Measurements from ENCODE around the gene PLXNA2.

The PLXNA2 gene

GRCh38 chr1:208176649-208177048 is 67.5 kb downstream of the PLXNA2 start:
- Histone ChIP-seq H3K9ac (ENCODE audit: low read length in 5 of 5) (no peak overlapping the region), H3K27ac (ENCODE audit: low read depth, low read length) (no peak overlapping the region), H3K4me1 (ENCODE audit: control insufficient read depth in 5 of 5, insufficient read depth in 5 of 5, low read length in 5 of 5) (peaks cover 13 to 70% (median 64%) of the 10 kb centered on the region in 5 donors)

GRCh38 chr1:208175508-208175895 is 68.7 kb downstream of the PLXNA2 start:
- Histone ChIP-seq H3K9ac (ENCODE audit: low read length in 5 of 5) (no peak overlapping the region), H3K4me1 (ENCODE audit: control insufficient read depth in 5 of 5, insufficient read depth in 5 of 5, low read length in 5 of 5) (peaks cover 7 to 58% (median 52%) of the 10 kb centered on the region in 5 donors), H3K4me3 (ENCODE audit: low read depth in 1 of 5, low read length in 5 of 5) (no peak overlapping the region), H3K9me3 (ENCODE audit: control insufficient read depth in 5 of 5, low read length in 5 of 5) (no peaks in the 10 kb centered on the region), H3K27me3 (ENCODE audit: control insufficient read depth in 5 of 5, insufficient read depth in 4 of 5, low read length in 5 of 5) (no peaks in the 10 kb centered on the region), H3K27ac (ENCODE audit: low read depth, low read length) (no peak overlapping the region), H3K36me3 (ENCODE audit: control insufficient read depth in 5 of 5, insufficient read depth in 5 of 5, low read length in 5 of 5) (peaks cover 0 to 3% (median 0%) of the 10 kb centered on the region in 5 donors)

More at GRCh38 chr1:208176649-208177048, 67.5 kb downstream of the PLXNA2 start:
- H3K9me3 ChIP-seq (ENCODE audit: control insufficient read depth in 5 of 5, low read length in 5 of 5), result no peaks in the 10 kb centered on the region
- peaks cover 0 to 3% (median 0%) of the 10 kb centered on the region in 5 donors for H3K36me3 ChIP-seq (ENCODE audit: control insufficient read depth in 5 of 5, insufficient read depth in 5 of 5, low read length in 5 of 5)
- H3K4me3 ChIP-seq (ENCODE audit: low read depth in 1 of 5, low read length in 5 of 5), result no peak overlapping the region
- no peaks in the 10 kb centered on the region for H3K27me3 ChIP-seq (ENCODE audit: control insufficient read depth in 5 of 5, insufficient read depth in 4 of 5, low read length in 5 of 5)

GRCh38 chr1:208174731-208175507 is 69.3 kb downstream of the PLXNA2 start:
- Histone ChIP-seq H3K9me3 (ENCODE audit: control insufficient read depth in 5 of 5, low read length in 5 of 5) (no peaks in the 10 kb centered on the region), H3K4me3 (ENCODE audit: low read depth in 1 of 5, low read length in 5 of 5) (no peak overlapping the region), H3K9ac (ENCODE audit: low read length in 5 of 5) (no peak overlapping the region), H3K27me3 (ENCODE audit: control insufficient read depth in 5 of 5, insufficient read depth in 4 of 5, low read length in 5 of 5) (no peaks in the 10 kb centered on the region), H3K27ac (ENCODE audit: low read depth, low read length) (no peak overlapping the region), H3K4me1 (ENCODE audit: control insufficient read depth in 5 of 5, insufficient read depth in 5 of 5, low read length in 5 of 5) (peaks cover 3 to 57% (median 50%) of the 10 kb centered on the region in 5 donors), H3K36me3 (ENCODE audit: control insufficient read depth in 5 of 5, insufficient read depth in 5 of 5, low read length in 5 of 5) (peaks cover 0 to 3% (median 0%) of the 10 kb centered on the region in 5 donors)

GRCh38 chr1:208174200-208174599 is 70.0 kb downstream of the PLXNA2 start:
- H3K9ac ChIP-seq (ENCODE audit: low read length in 5 of 5), result no peak overlapping the region
- no peaks in the 10 kb centered on the region for H3K9me3 ChIP-seq (ENCODE audit: control insufficient read depth in 5 of 5, low read length in 5 of 5)
- no peak overlapping the region for H3K27ac ChIP-seq (ENCODE audit: low read depth, low read length)
- no peaks in the 10 kb centered on the region for H3K27me3 ChIP-seq (ENCODE audit: control insufficient read depth in 5 of 5, insufficient read depth in 4 of 5, low read length in 5 of 5)
- peaks cover 0 to 3% (median 0%) of the 10 kb centered on the region in 5 donors for H3K36me3 ChIP-seq (ENCODE audit: control insufficient read depth in 5 of 5, insufficient read depth in 5 of 5, low read length in 5 of 5)
- peaks cover 3 to 50% (median 43%) of the 10 kb centered on the region in 5 donors for H3K4me1 ChIP-seq (ENCODE audit: control insufficient read depth in 5 of 5, insufficient read depth in 5 of 5, low read length in 5 of 5)
- no peak overlapping the region for H3K4me3 ChIP-seq (ENCODE audit: low read depth in 1 of 5, low read length in 5 of 5)

- no peak overlapping the region for H3K4me3 ChIP-seq (ENCODE audit: low read depth in 1 of 5, low read length in 5 of 5)
- peaks cover 3 to 45% (median 38%) of the 10 kb centered on the region in 5 donors for H3K4me1 ChIP-seq (ENCODE audit: control insufficient read depth in 5 of 5, insufficient read depth in 5 of 5, low read length in 5 of 5)
- no peaks in the 10 kb centered on the region for H3K27me3 ChIP-seq (ENCODE audit: control insufficient read depth in 5 of 5, insufficient read depth in 4 of 5, low read length in 5 of 5)
- no peak overlapping the region for H3K27ac ChIP-seq (ENCODE audit: low read depth, low read length)
- H3K9ac ChIP-seq (ENCODE audit: low read length in 5 of 5), result no peak overlapping the region
- no peaks in the 10 kb centered on the region for H3K9me3 ChIP-seq (ENCODE audit: control insufficient read depth in 5 of 5, low read length in 5 of 5)
- H3K36me3 ChIP-seq (ENCODE audit: control insufficient read depth in 5 of 5, insufficient read depth in 5 of 5, low read length in 5 of 5), result peaks cover 0 to 3% (median 0%) of the 10 kb centered on the region in 5 donors
Observed at GRCh38 chr1:208173749-208174148, 70.4 kb downstream of the PLXNA2 start.

- H3K36me3 ChIP-seq (ENCODE audit: control insufficient read depth in 5 of 5, insufficient read depth in 5 of 5, low read length in 5 of 5), result peaks cover 0 to 3% (median 0%) of the 10 kb centered on the region in 5 donors
- H3K4me3 ChIP-seq (ENCODE audit: low read depth in 1 of 5, low read length in 5 of 5), result no peak overlapping the region
- no peaks in the 10 kb centered on the region for H3K9me3 ChIP-seq (ENCODE audit: control insufficient read depth in 5 of 5, low read length in 5 of 5)
- no peak overlapping the region for H3K9ac ChIP-seq (ENCODE audit: low read length in 5 of 5)
- no peaks in the 10 kb centered on the region for H3K27me3 ChIP-seq (ENCODE audit: control insufficient read depth in 5 of 5, insufficient read depth in 4 of 5, low read length in 5 of 5)
- H3K27ac ChIP-seq (ENCODE audit: low read depth, low read length), result no peak overlapping the region
- H3K4me1 ChIP-seq (ENCODE audit: control insufficient read depth in 5 of 5, insufficient read depth in 5 of 5, low read length in 5 of 5), result peaks cover 3 to 36% (median 27%) of the 10 kb centered on the region in 5 donors
Observed at GRCh38 chr1:208172423-208173145, 71.6 kb downstream of the PLXNA2 start.

- peaks cover 3 to 28% (median 23%) of the 10 kb centered on the region in 5 donors for H3K4me1 ChIP-seq (ENCODE audit: control insufficient read depth in 5 of 5, insufficient read depth in 5 of 5, low read length in 5 of 5)
Observed at GRCh38 chr1:208171616-208172422, 72.4 kb downstream of the PLXNA2 start.

GRCh38 chr1:208170252-208170651 is 73.9 kb downstream of the PLXNA2 start:
- Histone ChIP-seq H3K9ac (ENCODE audit: low read length in 5 of 5) (no peak overlapping the region), H3K4me3 (ENCODE audit: low read depth in 1 of 5, low read length in 5 of 5) (no peak overlapping the region), H3K9me3 (ENCODE audit: control insufficient read depth in 5 of 5, low read length in 5 of 5) (no peaks in the 10 kb centered on the region), H3K27ac (ENCODE audit: low read depth, low read length) (no peak overlapping the region), H3K4me1 (ENCODE audit: control insufficient read depth in 5 of 5, insufficient read depth in 5 of 5, low read length in 5 of 5) (peaks cover 0 to 29% (median 14%) of the 10 kb centered on the region in 5 donors), H3K36me3 (ENCODE audit: control insufficient read depth in 5 of 5, insufficient read depth in 5 of 5, low read length in 5 of 5) (peaks cover 0 to 3% (median 0%) of the 10 kb centered on the region in 5 donors), H3K27me3 (ENCODE audit: control insufficient read depth in 5 of 5, insufficient read depth in 4 of 5, low read length in 5 of 5) (no peaks in the 10 kb centered on the region)

More at GRCh38 chr1:208171616-208172422, 72.4 kb downstream of the PLXNA2 start:
- H3K9me3 ChIP-seq (ENCODE audit: control insufficient read depth in 5 of 5, low read length in 5 of 5), result no peaks in the 10 kb centered on the region
- peaks cover 0 to 3% (median 0%) of the 10 kb centered on the region in 5 donors for H3K36me3 ChIP-seq (ENCODE audit: control insufficient read depth in 5 of 5, insufficient read depth in 5 of 5, low read length in 5 of 5)
- no peak overlapping the region for H3K4me3 ChIP-seq (ENCODE audit: low read depth in 1 of 5, low read length in 5 of 5)
- H3K9ac ChIP-seq (ENCODE audit: low read length in 5 of 5), result no peak overlapping the region
- no peak overlapping the region for H3K27ac ChIP-seq (ENCODE audit: low read depth, low read length)
- H3K27me3 ChIP-seq (ENCODE audit: control insufficient read depth in 5 of 5, insufficient read depth in 4 of 5, low read length in 5 of 5), result no peaks in the 10 kb centered on the region

GRCh38 chr1:208169081-208169879 is 74.9 kb downstream of the PLXNA2 start:
- H3K36me3 ChIP-seq (ENCODE audit: control insufficient read depth in 5 of 5, insufficient read depth in 5 of 5, low read length in 5 of 5), result peaks cover 0 to 3% (median 0%) of the 10 kb centered on the region in 5 donors
- H3K4me3 ChIP-seq (ENCODE audit: low read depth in 1 of 5, low read length in 5 of 5), result no peak overlapping the region
- H3K27me3 ChIP-seq (ENCODE audit: control insufficient read depth in 5 of 5, insufficient read depth in 4 of 5, low read length in 5 of 5), result no peaks in the 10 kb centered on the region
- no peak overlapping the region for H3K27ac ChIP-seq (ENCODE audit: low read depth, low read length)
- H3K9ac ChIP-seq (ENCODE audit: low read length in 5 of 5), result no peak overlapping the region
- no peaks in the 10 kb centered on the region for H3K9me3 ChIP-seq (ENCODE audit: control insufficient read depth in 5 of 5, low read length in 5 of 5)
- H3K4me1 ChIP-seq (ENCODE audit: control insufficient read depth in 5 of 5, insufficient read depth in 5 of 5, low read length in 5 of 5), result peaks cover 0 to 27% (median 11%) of the 10 kb centered on the region in 5 donors

Measured in subcutaneous abdominal adipose tissue (tissue), 5 donors.